HepG2 (cell line): ENCODE data around the gene ANK3. TPM values are rescaled to one million over a fixed set of nuclear protein-coding genes. Genes with fewer than 3 reads are reported as not detected.

ENCODE experiments used
- ATAC-seq: fragments of 200-7000 bp; cut with Tn5 transposase; 3 replicates; pipeline ENCODE4 v1.9.1; 2020; ENCODE audit warnings: mild to moderate bottlenecking, moderate library complexity
- BruUV-seq: library from RNA; stranded (reverse); fragments of 400-500 nt; replicated peaks from 2 replicates; lab custom pipeline; 2021; lab: Mats Ljungman, UMichigan
- CTCF ChIA-PET: fragments of 300-600 bp; formaldehyde crosslinking; extraction: SDS; loops from one replicate; lab custom pipeline; 2021; ENCODE audit warnings: low total read pairs, inconsistent platforms, low intra/inter-chr PET ratio; lab: Yijun Ruan, JAX
- POLR2A ChIA-PET: fragments of 350-600 bp; sonication (Branson Sonifier 250); formaldehyde crosslinking; loops from one replicate; lab custom pipeline; 2020; ENCODE audit warnings: antibody characterized with exemption, inconsistent platforms; lab: Yijun Ruan, JAX
- DNase-seq: peaks from one replicate; pipeline ENCODE4 v3.0.0-alpha.2; 2015; ENCODE audit warnings: low spot score
- FAIRE-seq: peaks from 3 replicates; lab custom pipeline; 2011; peaks lifted over from hg19 to GRCh38; lab: Jason Lieb, UNC
- H2AFZ ChIP-seq: one replicate; pipeline ENCODE4 v1.6.1; 2011; ENCODE audit warnings: low read length, inconsistent platforms
- H3K27ac ChIP-seq: fragments of 300-600 bp; 3 replicates; pipeline ENCODE4 v1.8.0; 2011; ENCODE audit warnings: mixed run types, mild to moderate bottlenecking, mixed read lengths, low read length, inconsistent platforms; ENCODE audit not compliant: insufficient read depth; ENCODE audit errors: extremely low read length
- H3K27me3 ChIP-seq, 2 experiments: fragments of 200-600 bp in 1 of 2; 2 replicates in 1 of 2; 3 replicates in 1 of 2; pipeline versions ENCODE4 v1.6.0 to v1.8.0; 2011; ENCODE audit warnings: low read length in 2 of 2, mild to moderate bottlenecking in 2 of 2, moderate library complexity in 2 of 2, inconsistent platforms in 1 of 2; ENCODE audit not compliant: insufficient read depth in 2 of 2, control insufficient read depth in 1 of 2
- H3K36me3 ChIP-seq, 2 experiments: fragments of 200-600 bp in 1 of 2; replicated peaks in 1 of 2; 2 replicates in 1 of 2; 3 replicates in 1 of 2; pipeline versions ENCODE4 v1.5.1 to v1.8.0; 2011; ENCODE audit warnings: low read length in 2 of 2, inconsistent platforms in 1 of 2; ENCODE audit not compliant: insufficient read depth in 2 of 2, control insufficient read depth in 1 of 2
- H3K4me1 ChIP-seq: 2 replicates; pipeline ENCODE4 v1.5.1; 2012; ENCODE audit warnings: low read length, inconsistent platforms; ENCODE audit not compliant: insufficient read depth
- H3K4me2 ChIP-seq: 2 replicates; pipeline ENCODE4 v1.6.0; 2011; ENCODE audit warnings: low read depth, low read length, inconsistent platforms
- H3K4me3 ChIP-seq, 3 experiments: fragments of 200-600 bp in 1 of 3; sonication (generic), shearing (Covaris generic) in 1 of 3; replicated peaks in 1 of 3; 2 replicates each; pipeline ENCODE4 v1.5.1; 2011 to 2016; ENCODE audit warnings: low read length in 3 of 3, inconsistent platforms in 2 of 3, low read depth in 2 of 3, mild to moderate bottlenecking in 2 of 3, control low read depth in 1 of 3, mixed read lengths in 1 of 3; ENCODE audit not compliant: insufficient read depth in 1 of 3
- H3K79me2 ChIP-seq: one replicate; pipeline ENCODE4 v1.6.1; 2011; ENCODE audit warnings: low read length, inconsistent platforms; ENCODE audit not compliant: insufficient read depth
- H3K9ac ChIP-seq: 2 replicates; pipeline ENCODE4 v1.6.0; 2011; ENCODE audit warnings: mild to moderate bottlenecking, low read depth, low read length, inconsistent platforms; ENCODE audit not compliant: insufficient read depth
- H3K9me3 ChIP-seq: 2 replicates; pipeline ENCODE4 v1.5.1; 2012; ENCODE audit warnings: mild to moderate bottlenecking, low read length
- H4K20me1 ChIP-seq: 2 replicates; pipeline ENCODE4 v1.6.0; 2011; ENCODE audit warnings: inconsistent platforms, mild to moderate bottlenecking, low read length, moderate library complexity; ENCODE audit not compliant: insufficient read depth
- BCL6 ChIP-seq: IDR thresholded peaks from 2 replicates; pipeline ENCODE4 v1.6.1; 2016; ENCODE audit warnings: missing genetic modification reagents, missing compliant biosample characterization
- EZH2 ChIP-seq: conservative IDR thresholded peaks from 2 replicates; pipeline ENCODE4 v1.6.1; 2012; ENCODE audit warnings: mild to moderate bottlenecking, low read depth, low read length, moderate library complexity
- HNF4A ChIP-seq: sonication (generic); formaldehyde crosslinking; IDR thresholded peaks from 2 replicates; pipeline ENCODE4 v1.4.0; 2020; ENCODE audit warnings: missing genetic modification reagents
- KDM4B ChIP-seq: sonication (generic); formaldehyde crosslinking; IDR thresholded peaks from 2 replicates; pipeline ENCODE4 v1.4.0; 2020; ENCODE audit warnings: missing genetic modification reagents
- MAFF ChIP-seq: IDR thresholded peaks from 2 replicates; pipeline ENCODE4 v1.6.1; 2011; ENCODE audit warnings: low read depth, low read length, improper control_type of control experiment
- MAFK ChIP-seq, 2 experiments: IDR thresholded peaks in 1 of 2; conservative IDR thresholded peaks in 1 of 2; 2 replicates each; pipeline ENCODE4 v1.6.1; 2011; ENCODE audit warnings: improper control_type of control experiment in 2 of 2, low read length in 2 of 2
- SMC3 ChIP-seq: IDR thresholded peaks from 2 replicates; pipeline ENCODE4 v1.6.1; 2011; ENCODE audit warnings: low read length, improper control_type of control experiment
- SP4 ChIP-seq: sonication (generic); formaldehyde crosslinking; IDR thresholded peaks from 2 replicates; pipeline ENCODE4 v1.8.1; 2023; ENCODE audit warnings: mild to moderate bottlenecking, missing genetic modification reagents
- ZBTB21 ChIP-seq: sonication (generic); formaldehyde crosslinking; IDR thresholded peaks from 2 replicates; pipeline ENCODE4 v1.4.0; 2020; ENCODE audit warnings: missing genetic modification reagents
- ZSCAN22 ChIP-seq: sonication (generic); formaldehyde crosslinking; IDR thresholded peaks from 2 replicates; pipeline ENCODE4 v1.4.0; 2020; ENCODE audit warnings: mild to moderate bottlenecking, missing genetic modification reagents
- WGBS: methylation state at CpG from one replicate; pipeline ENCODE4 v1.1.6; 2017; ENCODE audit warnings: low lambda C conversion rate; 5-methylcytosine and 5-hydroxymethylcytosine counted together
- in situ Hi-C: cut with HindIII; loops from 2 replicates; pipeline ENCODE4 v1.10.0; 2017; ENCODE audit warnings: low pct_unique_long_range_greater_than_20kb; ENCODE audit not compliant: extremely low pct_ligation_motif_present
- intact Hi-C: fragments of 100-400 bp; cut with micrococcal nuclease; formaldehyde crosslinking; loops from one replicate; pipeline ENCODE4 v1.10.0; 2022; ENCODE audit not compliant: unreplicated experiment
- polyA plus RNA-seq, 8 experiments: library from polyadenylated mRNA; depleted of rRNA in 3 of 8; stranded (reverse) in 7 of 8; unstranded in 1 of 8; fragments of >200 nt; fragmentation: Illumina TruSeq in 4 of 8; extraction: Trizol in 4 of 8; gene quantifications; 2 replicates each; pipeline versions ENCODE4 v1.2.1 to v1.2.3, GENCODE V29; 2011 to 2016; ENCODE audit warnings: low read depth in 4 of 8, missing spikeins in 1 of 8, mixed read lengths in 1 of 8; ENCODE audit not compliant: insufficient read depth in 1 of 8
- total RNA-seq, 5 experiments: library from RNA; depleted of rRNA; stranded (reverse); fragments of >200 nt; fragmentation: Illumina TruSeq; extraction: Trizol; gene quantifications; 2 replicates each; pipeline ENCODE4 v1.2.3, GENCODE V29; 2016; ENCODE audit warnings: low read depth in 1 of 5
- TF ChIP-seq, protein P1 (sequence below): sonication (generic); formaldehyde crosslinking; IDR thresholded peaks from 2 replicates; pipeline ENCODE4 v1.5.0; 2020; ENCODE audit warnings: mild to moderate bottlenecking, missing genetic modification reagents, moderate library complexity

Gene ANK3
- total and polyA plus RNA-seq, 2 of the 13 experiments (the other 11 are each of a cell fraction or from before 2014, with no cell fraction given) = not detected

GRCh38 chr10:60099998-60100747 is 289.5 kb downstream of the ANK3 start (continued):
- TF ChIP-seq ZBTB21 = no peak
- peak; percentile 54 for TF ChIP-seq SMC3
- TF ChIP-seq ZSCAN22 (CRISPR knock-in tag) = no peak
- no peak for TF ChIP-seq EZH2
- no peak for TF ChIP-seq SP4
- TF ChIP-seq, protein P1, sequence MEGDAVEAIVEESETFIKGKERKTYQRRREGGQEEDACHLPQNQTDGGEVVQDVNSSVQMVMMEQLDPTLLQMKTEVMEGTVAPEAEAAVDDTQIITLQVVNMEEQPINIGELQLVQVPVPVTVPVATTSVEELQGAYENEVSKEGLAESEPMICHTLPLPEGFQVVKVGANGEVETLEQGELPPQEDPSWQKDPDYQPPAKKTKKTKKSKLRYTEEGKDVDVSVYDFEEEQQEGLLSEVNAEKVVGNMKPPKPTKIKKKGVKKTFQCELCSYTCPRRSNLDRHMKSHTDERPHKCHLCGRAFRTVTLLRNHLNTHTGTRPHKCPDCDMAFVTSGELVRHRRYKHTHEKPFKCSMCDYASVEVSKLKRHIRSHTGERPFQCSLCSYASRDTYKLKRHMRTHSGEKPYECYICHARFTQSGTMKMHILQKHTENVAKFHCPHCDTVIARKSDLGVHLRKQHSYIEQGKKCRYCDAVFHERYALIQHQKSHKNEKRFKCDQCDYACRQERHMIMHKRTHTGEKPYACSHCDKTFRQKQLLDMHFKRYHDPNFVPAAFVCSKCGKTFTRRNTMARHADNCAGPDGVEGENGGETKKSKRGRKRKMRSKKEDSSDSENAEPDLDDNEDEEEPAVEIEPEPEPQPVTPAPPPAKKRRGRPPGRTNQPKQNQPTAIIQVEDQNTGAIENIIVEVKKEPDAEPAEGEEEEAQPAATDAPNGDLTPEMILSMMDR (CRISPR knock-in tag) = peak; percentile 55

DNA sequence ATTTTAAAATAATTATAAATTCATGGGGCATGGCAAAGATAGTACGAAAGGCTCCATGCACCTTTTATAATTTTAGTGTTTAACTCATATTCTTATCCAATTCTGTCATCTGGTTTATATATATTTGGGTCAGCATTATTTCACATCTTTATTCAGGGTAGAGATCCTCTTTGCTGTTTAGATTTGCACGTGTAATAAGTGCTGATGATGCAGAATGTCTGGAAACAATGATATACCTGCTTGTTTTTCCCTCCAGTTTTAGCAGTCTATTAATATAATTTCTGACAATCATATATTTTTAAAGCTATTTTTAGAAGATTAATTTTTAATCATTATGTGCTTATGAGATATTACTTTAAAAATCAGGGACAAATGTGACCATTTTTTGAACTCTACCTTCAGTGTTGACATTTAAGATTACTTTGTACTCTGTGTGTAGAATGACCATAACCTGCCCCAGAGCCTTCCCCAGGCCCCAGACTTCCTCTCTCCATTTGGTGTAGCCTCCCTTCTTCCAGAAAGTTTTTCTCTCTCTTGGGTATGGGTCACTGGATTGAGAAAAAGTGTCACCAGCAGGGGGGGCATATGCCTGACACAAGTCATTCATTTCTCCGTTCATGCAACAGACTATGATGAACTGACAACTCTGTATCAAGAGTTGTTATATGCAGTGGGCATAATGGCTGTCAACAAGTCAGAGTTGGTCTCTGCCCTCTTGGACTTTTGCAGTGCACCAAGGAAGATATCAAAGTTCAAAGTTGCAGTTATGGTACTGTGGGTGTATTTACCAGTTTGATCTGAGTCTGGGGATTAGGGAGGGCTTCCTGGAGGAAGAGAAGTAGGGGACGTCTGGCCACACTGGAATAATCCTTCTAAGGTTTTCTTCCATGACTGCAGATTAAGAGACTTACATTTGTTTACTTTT is 290.7 kb downstream of the ANK3 start:
- TF ChIP-seq HNF4A (CRISPR knock-in tag) (peak; percentile 35; the same call in 1 of the 2 replicates), MAFF (peak; percentile 89), MAFK (conservative IDR thresholded peaks at IDR 0.05 in 1 of 2, IDR thresholded peaks at IDR 0.05 in 1 of 2; ENCODE audit: low read length in 2 of 2) (peak; percentile 81 to 93), BCL6 (CRISPR knock-in tag) (no peak), KDM4B (CRISPR knock-in tag) (no peak)
- TF ChIP-seq, protein P1 (CRISPR knock-in tag) = peak; percentile 31; the same call in 1 of the 2 replicates
- TF ChIP-seq, all 625 proteins: peak for 4
- no peaks in the 10 kb centered on the region for H3K36me3 ChIP-seq
- H3K9me3 ChIP-seq = no peaks in the 10 kb centered on the region
- H3K27me3 ChIP-seq = no peaks in the 10 kb centered on the region
- 20% methylated on average over 4 of the region's 4 CpGs for WGBS
- no peak overlapping the region for H2AFZ ChIP-seq
- H4K20me1 ChIP-seq = no peaks in the 10 kb centered on the region
- H3K79me2 ChIP-seq = no peaks in the 10 kb centered on the region
- H3K4me3 ChIP-seq = no peak overlapping the region
- in situ Hi-C loops (loop anchor here (5.0 kb wide), 2 partner anchors 108 to 333 kb away; no protein-coding TSS in a partner anchor), intact Hi-C loops (no loop called here)
- no peak overlapping the region for H3K27ac ChIP-seq
- FAIRE-seq (no peak), ATAC-seq (peak; percentile 71), DNase-seq (peak; percentile 12)
- peaks cover 8% of the 10 kb centered on the region for H3K4me1 ChIP-seq
- BruUV-seq = no TSS peak
- no peak overlapping the region for H3K9ac ChIP-seq
- no peak overlapping the region for H3K4me2 ChIP-seq
- CTCF ChIA-PET = interaction anchor here (2.4 to 2.6 kb wide), 2 partner anchors 109 to 336 kb away, joined by 15 to 22 read pairs; no protein-coding TSS in a partner anchor
- POLR2A ChIA-PET = no interaction called here
